ENCODE results near the gene ADRA2A.

DNA sequence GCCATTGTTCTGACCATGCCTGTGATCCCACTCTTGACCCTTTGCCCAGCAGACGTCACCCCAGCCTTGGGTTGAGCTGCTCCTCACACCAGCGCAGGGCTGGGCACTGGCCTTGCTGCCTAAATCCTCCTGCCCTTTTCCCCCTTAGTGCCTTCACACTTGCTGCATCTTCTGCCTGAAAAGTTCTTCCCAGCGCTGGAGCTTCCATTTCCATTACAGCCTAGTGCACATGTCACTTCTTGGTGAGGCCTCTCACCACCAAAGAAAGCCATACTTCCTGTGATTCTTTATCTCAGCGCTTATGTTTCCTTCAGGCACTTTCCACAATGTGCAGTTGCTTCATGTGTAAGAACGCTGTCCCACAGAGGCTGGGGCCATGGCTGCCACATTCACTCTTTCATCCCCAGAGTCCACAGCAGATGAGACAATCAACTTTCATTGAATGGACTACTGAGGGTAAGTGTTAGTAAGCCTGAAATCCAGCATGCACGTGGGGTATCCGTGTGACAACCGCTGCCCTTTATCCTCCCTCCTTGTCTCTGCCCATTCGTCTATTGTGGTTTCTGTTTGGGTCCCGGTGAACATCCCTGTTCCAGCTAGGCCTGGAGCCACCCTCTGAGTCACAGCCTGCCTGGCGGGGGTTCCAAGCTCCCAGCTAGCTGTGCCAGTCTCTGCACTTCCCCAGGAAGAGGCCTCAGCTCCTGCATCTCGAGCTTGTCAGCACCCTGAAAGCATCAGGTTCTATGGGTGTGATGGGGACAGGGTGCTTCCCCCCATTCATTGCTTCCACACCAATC lies 37.3 kb downstream of the ADRA2A start:
- TF ChIP-seq RORB (CRISPR knock-in tag; IDR thresholded peaks at IDR 0.05) (no peak), CTCF (IDR thresholded peaks at IDR 0.05) (no peak), IRF1 (CRISPR knock-in tag; IDR thresholded peaks at IDR 0.05) (no peak), TP53 (CRISPR knock-in tag; IDR thresholded peaks at IDR 0.05) (no peak), PREB (CRISPR knock-in tag; IDR thresholded peaks at IDR 0.05; ENCODE audit: borderline replicate concordance) (no peak), TEAD4 (CRISPR knock-in tag; IDR thresholded peaks at IDR 0.05) (no peak), ELF4 (CRISPR knock-in tag; IDR thresholded peaks at IDR 0.05; ENCODE audit: low read depth) (no peak), ESRRA (CRISPR knock-in tag; IDR thresholded peaks at IDR 0.05; ENCODE audit: borderline replicate concordance) (no peak), ZNF317 (CRISPR knock-in tag; IDR thresholded peaks at IDR 0.05; ENCODE audit: borderline replicate concordance, low read depth) (no peak)
- TF ChIP-seq, protein P1, sequence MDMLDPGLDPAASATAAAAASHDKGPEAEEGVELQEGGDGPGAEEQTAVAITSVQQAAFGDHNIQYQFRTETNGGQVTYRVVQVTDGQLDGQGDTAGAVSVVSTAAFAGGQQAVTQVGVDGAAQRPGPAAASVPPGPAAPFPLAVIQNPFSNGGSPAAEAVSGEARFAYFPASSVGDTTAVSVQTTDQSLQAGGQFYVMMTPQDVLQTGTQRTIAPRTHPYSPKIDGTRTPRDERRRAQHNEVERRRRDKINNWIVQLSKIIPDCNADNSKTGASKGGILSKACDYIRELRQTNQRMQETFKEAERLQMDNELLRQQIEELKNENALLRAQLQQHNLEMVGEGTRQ (CRISPR knock-in tag; IDR thresholded peaks at IDR 0.05), result no peak
